CD4-positive, alpha-beta memory T cell (primary cell): ENCODE data around the gene ACOXL. TPM values are rescaled to one million over a fixed set of nuclear protein-coding genes. Genes with fewer than 3 reads are reported as not detected.

Experiments used
- CTCF ChIA-PET: fragments of 350-600 bp; sonication (Branson Sonifier 250); formaldehyde crosslinking; loops from one replicate; lab custom pipeline; 2021; ENCODE audit warnings: inconsistent platforms; ENCODE audit not compliant: partially characterized antibody; lab: Charles Lee
- POLR2A ChIA-PET: fragments of 350-600 bp; sonication (Branson Sonifier 250); formaldehyde crosslinking; loops from one replicate; lab custom pipeline; 2021; ENCODE audit not compliant: partially characterized antibody; lab: Charles Lee
- DNase-seq, 5 donors: peaks; one replicate each; pipeline versions ENCODE4 v3.0.0 to v3.0.0-alpha.2; 2020 to 2022; ENCODE audit warnings: mixed read lengths in 1 of 5
- H3K27ac ChIP-seq: one replicate; pipeline ENCODE4 v1.7.0; 2013; ENCODE audit warnings: low read depth, low read length
- H3K27me3 ChIP-seq: 2 replicates; pipeline ENCODE4 v1.7.0; 2013; ENCODE audit warnings: mild to moderate bottlenecking, low read length, moderate library complexity; ENCODE audit not compliant: insufficient read depth
- H3K36me3 ChIP-seq: 2 replicates; pipeline ENCODE4 v1.7.0; 2013; ENCODE audit warnings: mild to moderate bottlenecking, low read length, moderate library complexity; ENCODE audit not compliant: insufficient read depth
- H3K4me1 ChIP-seq: 2 replicates; pipeline ENCODE4 v1.7.0; 2013; ENCODE audit warnings: mild to moderate bottlenecking, low read length, moderate library complexity; ENCODE audit not compliant: insufficient read depth
- H3K4me3 ChIP-seq, 2 donors: one replicate each; pipeline ENCODE4 v1.7.0; 2013; ENCODE audit warnings: low read length in 2 of 2, mild to moderate bottlenecking in 1 of 2
- H3K9me3 ChIP-seq, 2 donors: one replicate each; pipeline ENCODE4 v1.7.0; 2013; ENCODE audit warnings: low read length in 2 of 2, control low read depth in 1 of 2; ENCODE audit not compliant: control insufficient read depth in 1 of 2
- H3K27ac Mint-ChIP-seq, 7 donors: one replicate each; pipeline ENCODE4 v1.8.0; 2020 to 2021; ENCODE audit warnings: mixed read lengths in 7 of 7, mild to moderate bottlenecking in 6 of 7, inconsistent platforms in 3 of 7, moderate library complexity in 3 of 7
- H3K27me3 Mint-ChIP-seq, 2 donors: one replicate each; pipeline ENCODE4 v1.8.0; 2020 to 2021; ENCODE audit warnings: mixed read lengths in 2 of 2
- H3K36me3 Mint-ChIP-seq, 2 donors: one replicate each; pipeline ENCODE4 v1.8.0; 2020 to 2021; ENCODE audit warnings: mixed read lengths in 2 of 2, inconsistent platforms in 1 of 2, mild to moderate bottlenecking in 1 of 2
- H3K4me1 Mint-ChIP-seq, 4 donors: one replicate each; pipeline ENCODE4 v1.8.0; 2020 to 2021; ENCODE audit warnings: mixed read lengths in 4 of 4, mild to moderate bottlenecking in 1 of 4
- H3K4me3 Mint-ChIP-seq, 8 donors: one replicate each; pipeline ENCODE4 v1.8.0; 2020 to 2021; ENCODE audit warnings: mixed read lengths in 8 of 8, mild to moderate bottlenecking in 7 of 8, moderate library complexity in 6 of 8, inconsistent platforms in 3 of 8
- H3K9me3 Mint-ChIP-seq, 8 donors: one replicate each; pipeline ENCODE4 v1.8.0; 2020 to 2021; ENCODE audit warnings: mixed read lengths in 8 of 8, mild to moderate bottlenecking in 5 of 8, inconsistent platforms in 3 of 8, moderate library complexity in 1 of 8
- intact Hi-C: fragments of 100-400 bp; cut with micrococcal nuclease; formaldehyde crosslinking; loops from one replicate; pipeline ENCODE4 v1.15.1; 2023
- polyA plus RNA-seq, 2 donors: library from polyadenylated mRNA; unstranded; fragments of 300-500 nt; fragmentation: Illumina TruSeq; gene quantifications; one replicate each; pipeline ENCODE4 v1.2.3, GENCODE V29; 2021
- total RNA-seq, 2 experiments: library from RNA; stranded (reverse); gene quantifications; one replicate each; pipeline ENCODE4 v1.2.3, GENCODE V29; 2021

ACOXL gene
- total and polyA plus RNA-seq, 4 experiments from 2014 or later: not detected

DNA sequence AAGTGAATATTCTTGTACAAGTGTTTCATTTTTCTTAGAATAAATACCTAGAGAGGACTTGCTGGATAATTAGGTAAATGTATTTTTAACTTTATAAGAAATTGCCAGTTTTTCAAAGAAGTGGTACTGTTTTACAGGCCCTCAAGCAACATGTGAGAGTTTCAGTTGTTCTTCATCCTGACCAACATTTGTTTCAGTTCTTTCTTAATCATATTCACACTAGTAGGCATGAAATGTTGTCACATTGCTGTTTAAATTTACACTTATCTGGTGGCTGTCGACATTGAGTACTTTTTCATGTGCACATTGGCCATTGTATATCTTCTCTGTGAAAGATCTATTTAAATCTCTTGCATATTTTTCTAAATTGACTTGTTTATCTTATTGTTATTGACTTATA, 178.1 kb downstream of the ACOXL start:
- no peaks in the 10 kb centered on the region for H3K4me1 Mint-ChIP-seq
- no peak for DNase-seq
- ChIA-PET POLR2A (no interaction called here), CTCF (no interaction called here)
- no peak overlapping the region for H3K27ac Mint-ChIP-seq
- H3K9me3 Mint-ChIP-seq: peaks cover 7 to 27% (median 16%) of the 10 kb centered on the region in 8 donors
- no peak overlapping the region for H3K4me3 Mint-ChIP-seq
- Histone ChIP-seq H3K36me3 (no peaks in the 10 kb centered on the region), H3K27ac (no peak overlapping the region), H3K4me1 (no peaks in the 10 kb centered on the region), H3K9me3 (no peaks in the 10 kb centered on the region), H3K27me3 (no peaks in the 10 kb centered on the region), H3K4me3 (no peak overlapping the region)
- intact Hi-C loops: no loop called here
- H3K27me3 Mint-ChIP-seq: peaks cover 0 to 4% of the 10 kb centered on the region in 2 donors
- H3K36me3 Mint-ChIP-seq: peaks cover 0 to 6% of the 10 kb centered on the region in 2 donors

GRCh38 chr2:110919738-110920137, 187.4 kb downstream of the ACOXL start:
- Mint-ChIP-seq H3K9me3 (peaks cover 0 to 16% (median 5%) of the 10 kb centered on the region in 8 donors), H3K4me3 (no peak overlapping the region), H3K27me3 (peaks cover 3 to 5% of the 10 kb centered on the region in 2 donors), H3K36me3 (no peaks in the 10 kb centered on the region), H3K4me1 (no peaks in the 10 kb centered on the region), H3K27ac (no peak overlapping the region)
- intact Hi-C loops: no loop called here
- no peaks in the 10 kb centered on the region for H3K36me3 ChIP-seq
- no peaks in the 10 kb centered on the region for H3K4me1 ChIP-seq
- CTCF ChIA-PET: no interaction called here
- DNase-seq: no peak
- no peak overlapping the region for H3K27ac ChIP-seq
- no peak overlapping the region for H3K4me3 ChIP-seq
- H3K27me3 ChIP-seq: no peaks in the 10 kb centered on the region
- POLR2A ChIA-PET: no interaction called here
- no peaks in the 10 kb centered on the region for H3K9me3 ChIP-seq

DNA sequence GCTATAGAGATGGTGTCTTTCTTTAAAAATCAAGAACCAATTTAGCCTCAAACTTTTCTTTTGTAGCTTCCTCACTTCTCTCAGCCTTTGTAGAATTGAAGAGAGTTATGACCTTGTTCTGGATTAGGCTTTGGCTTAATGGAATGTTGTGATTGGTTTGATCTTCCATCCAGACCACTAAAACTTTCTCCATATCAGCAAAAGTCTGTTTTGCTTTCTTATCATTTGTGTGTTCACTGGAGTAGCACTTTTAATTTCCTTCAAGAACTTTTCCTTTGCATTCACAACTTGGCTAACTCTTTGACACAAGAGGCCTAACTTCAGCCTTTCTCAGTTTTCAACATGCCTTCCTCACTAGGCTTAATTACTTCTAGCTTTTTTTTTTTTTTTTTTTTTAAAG, 193.1 kb downstream of the ACOXL start:
- H3K36me3 ChIP-seq: no peaks in the 10 kb centered on the region
- H3K4me1 ChIP-seq: no peaks in the 10 kb centered on the region
- CTCF ChIA-PET: no interaction called here
- peaks cover 0 to 2% of the 10 kb centered on the region in 2 donors for H3K27me3 Mint-ChIP-seq
- no peak overlapping the region for H3K27ac ChIP-seq
- H3K9me3 ChIP-seq: no peaks in the 10 kb centered on the region
- H3K9me3 Mint-ChIP-seq: peaks cover 3 to 17% (median 9%) of the 10 kb centered on the region in 8 donors
- H3K4me3 ChIP-seq: no peak overlapping the region
- peaks cover 0 to 1% of the 10 kb centered on the region in 2 donors for H3K36me3 Mint-ChIP-seq
- H3K4me1 Mint-ChIP-seq: no peaks in the 10 kb centered on the region
- no peak overlapping the region for H3K4me3 Mint-ChIP-seq
- no peaks in the 10 kb centered on the region for H3K27me3 ChIP-seq
- no peak for DNase-seq
- H3K27ac Mint-ChIP-seq: no peak overlapping the region
- intact Hi-C loops: no loop called here
- POLR2A ChIA-PET: no interaction called here

GRCh38 chr2:110927526-110927925, 195.2 kb downstream of the ACOXL start:
- H3K9me3 ChIP-seq: no peaks in the 10 kb centered on the region
- H3K27me3 ChIP-seq: no peaks in the 10 kb centered on the region
- CTCF ChIA-PET: no interaction called here
- intact Hi-C loops: no loop called here
- Mint-ChIP-seq H3K27me3 (peaks cover 1 to 2% of the 10 kb centered on the region in 2 donors), H3K9me3 (peaks cover 3 to 21% (median 13%) of the 10 kb centered on the region in 8 donors), H3K4me3 (no peak overlapping the region), H3K27ac (no peak overlapping the region), H3K4me1 (no peaks in the 10 kb centered on the region), H3K36me3 (peaks cover 0 to 1% of the 10 kb centered on the region in 2 donors)
- no peak for DNase-seq
- H3K36me3 ChIP-seq: no peaks in the 10 kb centered on the region
- H3K4me3 ChIP-seq: no peak overlapping the region
- no peak overlapping the region for H3K27ac ChIP-seq
- POLR2A ChIA-PET: no interaction called here
- H3K4me1 ChIP-seq: no peaks in the 10 kb centered on the region

GRCh38 chr2:110929528-110929927, 197.2 kb downstream of the ACOXL start:
- H3K36me3 Mint-ChIP-seq: peaks cover 0 to 1% of the 10 kb centered on the region in 2 donors
- intact Hi-C loops: no loop called here

DNA sequence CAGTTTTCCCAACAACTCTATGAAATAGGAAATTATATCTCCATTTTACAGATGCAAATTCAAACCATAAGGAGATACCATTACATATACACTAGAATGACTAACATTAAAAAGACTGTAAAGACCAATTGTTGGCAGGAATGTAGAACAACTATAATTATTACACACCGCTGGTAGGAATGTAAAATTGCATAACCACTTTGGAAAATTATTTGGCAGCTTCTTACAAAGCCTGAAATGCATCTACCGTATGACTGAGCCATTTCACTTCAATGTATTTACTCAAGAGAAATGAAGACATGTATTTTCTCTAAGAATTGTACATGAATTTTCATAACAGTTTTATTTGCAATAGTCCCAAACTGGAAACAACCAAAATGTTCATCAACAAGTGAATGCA, 199.3 kb downstream of the ACOXL start:
- Histone ChIP-seq H3K9me3 (no peaks in the 10 kb centered on the region), H3K36me3 (no peaks in the 10 kb centered on the region), H3K4me3 (no peak overlapping the region), H3K27me3 (no peaks in the 10 kb centered on the region), H3K27ac (no peak overlapping the region), H3K4me1 (no peaks in the 10 kb centered on the region)
- Mint-ChIP-seq H3K36me3 (peaks cover 0 to 1% of the 10 kb centered on the region in 2 donors), H3K9me3 (peaks cover 3 to 21% (median 13%) of the 10 kb centered on the region in 8 donors), H3K4me1 (no peaks in the 10 kb centered on the region), H3K27me3 (peaks cover 1 to 3% of the 10 kb centered on the region in 2 donors), H3K4me3 (no peak overlapping the region), H3K27ac (no peak overlapping the region)
- ChIA-PET CTCF (no interaction called here), POLR2A (no interaction called here)
- no peak for DNase-seq
- intact Hi-C loops: no loop called here

More at GRCh38 chr2:110929528-110929927, 197.2 kb downstream of the ACOXL start:
- ChIA-PET CTCF (no interaction called here), POLR2A (no interaction called here)
- peaks cover 3 to 21% (median 13%) of the 10 kb centered on the region in 8 donors for H3K9me3 Mint-ChIP-seq
- Histone ChIP-seq H3K27me3 (no peaks in the 10 kb centered on the region), H3K36me3 (no peaks in the 10 kb centered on the region), H3K9me3 (no peaks in the 10 kb centered on the region), H3K27ac (no peak overlapping the region), H3K4me1 (no peaks in the 10 kb centered on the region), H3K4me3 (no peak overlapping the region)
- H3K4me1 Mint-ChIP-seq: no peaks in the 10 kb centered on the region
- DNase-seq: no peak
- no peak overlapping the region for H3K27ac Mint-ChIP-seq
- no peak overlapping the region for H3K4me3 Mint-ChIP-seq
- peaks cover 0 to 1% of the 10 kb centered on the region in 2 donors for H3K27me3 Mint-ChIP-seq

GRCh38 chr2:110933420-110933819, 201.0 kb downstream of the ACOXL start:
- H3K4me3 Mint-ChIP-seq: no peak overlapping the region
- H3K27ac ChIP-seq: no peak overlapping the region
- CTCF ChIA-PET: no interaction called here

More at GRCh38 chr2:110933420-110933819, 201.0 kb downstream of the ACOXL start:
- Mint-ChIP-seq H3K27ac (no peak overlapping the region), H3K9me3 (peaks cover 0 to 21% (median 13%) of the 10 kb centered on the region in 8 donors), H3K27me3 (peaks cover 1 to 3% of the 10 kb centered on the region in 2 donors), H3K4me1 (no peaks in the 10 kb centered on the region), H3K36me3 (peaks cover 0 to 1% of the 10 kb centered on the region in 2 donors)
- no peaks in the 10 kb centered on the region for H3K27me3 ChIP-seq
- intact Hi-C loops: no loop called here
- no peaks in the 10 kb centered on the region for H3K36me3 ChIP-seq
- H3K4me1 ChIP-seq: no peaks in the 10 kb centered on the region
- no peak for DNase-seq
- H3K4me3 ChIP-seq: no peak overlapping the region
- H3K9me3 ChIP-seq: no peaks in the 10 kb centered on the region
- POLR2A ChIA-PET: no interaction called here
